Stimulated activated CD8-positive, alpha-beta memory T cell treated with anti-CD3 and anti-CD28 coated beads, Interleukin-2, amount 100 ng/mL, for 1 hour (primary cell): Measurements from ENCODE around the gene FCGR3A.
"Not testable (repeated sequence)": the region's sequence is repeated elsewhere in the genome, so short reads cannot be mapped to it uniquely, and the experiment has no call there.

Experiments
- DNase-seq, 2 donors: peaks; one replicate each; pipeline ENCODE4 v3.0.0-alpha.2; 2020; ENCODE audit warnings: low read depth in 2 of 2

Gene FCGR3A

GRCh38 chr1:161549652-161550051, at the start of gene FCGR3A:
Gene FCGR3A, minus strand, starts transcription at chr1:161549818. Its CDS starts 82 bp downstream, at chr1:161549736.
- no peak for DNase-seq

- not testable (repeated sequence) for DNase-seq
These were observed 47.5 kb upstream of the FCGR3A start for GRCh38 chr1:161597077-161597476.

- not testable (repeated sequence) for DNase-seq
These were observed 46.0 kb upstream of the FCGR3A start for GRCh38 chr1:161595583-161595982.

GRCh38 chr1:161595173-161595572, 45.6 kb upstream of the FCGR3A start:
- not testable (repeated sequence) for DNase-seq

- DNase-seq, result not testable (repeated sequence)
These were observed 44.8 kb upstream of the FCGR3A start for GRCh38 chr1:161594269-161594984.

GRCh38 chr1:161593092-161593755, 43.6 kb upstream of the FCGR3A start:
- DNase-seq, result not testable (repeated sequence)

- not testable (repeated sequence) for DNase-seq
These were observed 43.0 kb upstream of the FCGR3A start for GRCh38 chr1:161592586-161592985.

GRCh38 chr1:161589920-161590319, 40.3 kb upstream of the FCGR3A start:
- not testable (repeated sequence) for DNase-seq

GRCh38 chr1:161589365-161589764, 39.7 kb upstream of the FCGR3A start:
- DNase-seq, result not testable (repeated sequence)

- DNase-seq, result not testable (repeated sequence)
These were observed 39.0 kb upstream of the FCGR3A start for GRCh38 chr1:161588596-161588995.

GRCh38 chr1:161582882-161583281, 33.3 kb upstream of the FCGR3A start:
- DNase-seq, result not testable (repeated sequence)

GRCh38 chr1:161580879-161581537, 31.4 kb upstream of the FCGR3A start:
- not testable (repeated sequence) for DNase-seq

- not testable (repeated sequence) for DNase-seq
These were observed 30.4 kb upstream of the FCGR3A start for GRCh38 chr1:161579856-161580507.

- DNase-seq, result not testable (repeated sequence)
These were observed 27.1 kb upstream of the FCGR3A start for GRCh38 chr1:161576676-161577075.

GRCh38 chr1:161571703-161572102, 22.1 kb upstream of the FCGR3A start:
- not testable (repeated sequence) for DNase-seq

- DNase-seq, result not testable (repeated sequence)
These were observed 17.0 kb upstream of the FCGR3A start for GRCh38 chr1:161566602-161566960.

GRCh38 chr1:161563522-161563921, 13.9 kb upstream of the FCGR3A start:
- DNase-seq, result not testable (repeated sequence)

GRCh38 chr1:161562441-161562840, 12.8 kb upstream of the FCGR3A start:
- DNase-seq, result not testable (repeated sequence)

GRCh38 chr1:161560960-161561715, 11.5 kb upstream of the FCGR3A start:
- DNase-seq, result not testable (repeated sequence)

GRCh38 chr1:161557506-161558450, 8.2 kb upstream of the FCGR3A start:
- not testable (repeated sequence) for DNase-seq
